ENCODE data around the gene CAD.
"Not testable (repeated sequence)": the region's sequence is repeated elsewhere in the genome, so short reads cannot be mapped to it uniquely, and the experiment has no call there.

DNA sequence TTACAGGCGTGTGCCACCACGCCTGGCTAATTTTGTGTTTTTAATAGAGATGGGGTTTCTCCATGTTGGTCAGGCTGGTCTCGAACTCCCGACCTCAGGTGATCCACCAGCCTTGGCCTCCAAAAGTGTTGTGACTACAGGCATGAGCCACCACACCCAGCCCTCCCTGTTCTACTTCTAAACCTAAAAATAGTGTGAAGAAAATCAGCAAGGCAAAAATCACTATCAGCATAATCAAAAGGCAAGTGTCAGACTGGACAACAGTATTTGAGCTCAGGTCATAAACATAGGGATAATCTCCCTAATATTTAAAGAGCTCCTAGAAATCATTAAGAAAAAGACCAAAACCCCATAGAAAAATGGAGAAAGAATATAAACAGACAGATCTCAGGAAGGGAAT, 41.4 kb upstream of the CAD start:
- not testable (repeated sequence) for TF ChIP-seq SIN3A (IDR thresholded peaks at IDR 0.05; ENCODE audit: borderline replicate concordance in 2 of 2, control insufficient read depth in 1 of 2, low read depth in 2 of 2, low read length in 2 of 2); XRCC4 (IDR thresholded peaks at IDR 0.05; ENCODE audit: extremely low read depth, insufficient read depth, insufficient read length); CCNT2 (IDR thresholded peaks at IDR 0.05; ENCODE audit: borderline replicate concordance, extremely low read depth, insufficient read length, low read depth, low read length); ZNF384 (IDR thresholded peaks at IDR 0.05; ENCODE audit: low read depth, low read length); ARID2 (IDR thresholded peaks at IDR 0.05); TSC22D4 (tag; IDR thresholded peaks at IDR 0.05)
